Activated T-cell treated with anti-CD3 and anti-CD28 coated beads, Interleukin-2, amount 50 U/mL, for 4 hours (primary cell): Measurements from ENCODE around the gene MAP3K19. TPM values are rescaled to one million over a fixed set of nuclear protein-coding genes. Genes with fewer than 3 reads are reported as not detected.
"Not testable (repeated sequence)": the region's sequence is repeated elsewhere in the genome, so short reads cannot be mapped to it uniquely, and the experiment has no call there.

Source experiments
- ATAC-seq, 2 donors: fragments of 200-7000 bp; cut with Tn5 transposase; one replicate each; pipeline ENCODE4 v1.10.0; 2021
- DNase-seq: peaks from one replicate; pipeline ENCODE4 v3.0.0-alpha.2; 2020
- H3K27me3 Mint-ChIP-seq: one replicate; pipeline ENCODE4 v1.8.0; 2021; ENCODE audit warnings: low read depth, mixed read lengths
- H3K36me3 Mint-ChIP-seq: one replicate; pipeline ENCODE4 v1.8.0; 2022; ENCODE audit warnings: mixed read lengths; ENCODE audit not compliant: insufficient read depth
- H3K4me1 Mint-ChIP-seq: one replicate; pipeline ENCODE4 v1.8.0; 2021; ENCODE audit warnings: low read depth, mixed read lengths
- H3K4me3 Mint-ChIP-seq: one replicate; pipeline ENCODE4 v1.8.0; 2021; ENCODE audit warnings: mild to moderate bottlenecking, moderate library complexity, mixed read lengths
- H3K9me3 Mint-ChIP-seq: one replicate; pipeline ENCODE4 v1.8.0; 2021; ENCODE audit warnings: mixed read lengths
- total RNA-seq, 3 donors: library from RNA; stranded (reverse); gene quantifications; one replicate each; pipeline ENCODE4 v1.2.1, GENCODE V29; 2021

The MAP3K19 gene, protein sequence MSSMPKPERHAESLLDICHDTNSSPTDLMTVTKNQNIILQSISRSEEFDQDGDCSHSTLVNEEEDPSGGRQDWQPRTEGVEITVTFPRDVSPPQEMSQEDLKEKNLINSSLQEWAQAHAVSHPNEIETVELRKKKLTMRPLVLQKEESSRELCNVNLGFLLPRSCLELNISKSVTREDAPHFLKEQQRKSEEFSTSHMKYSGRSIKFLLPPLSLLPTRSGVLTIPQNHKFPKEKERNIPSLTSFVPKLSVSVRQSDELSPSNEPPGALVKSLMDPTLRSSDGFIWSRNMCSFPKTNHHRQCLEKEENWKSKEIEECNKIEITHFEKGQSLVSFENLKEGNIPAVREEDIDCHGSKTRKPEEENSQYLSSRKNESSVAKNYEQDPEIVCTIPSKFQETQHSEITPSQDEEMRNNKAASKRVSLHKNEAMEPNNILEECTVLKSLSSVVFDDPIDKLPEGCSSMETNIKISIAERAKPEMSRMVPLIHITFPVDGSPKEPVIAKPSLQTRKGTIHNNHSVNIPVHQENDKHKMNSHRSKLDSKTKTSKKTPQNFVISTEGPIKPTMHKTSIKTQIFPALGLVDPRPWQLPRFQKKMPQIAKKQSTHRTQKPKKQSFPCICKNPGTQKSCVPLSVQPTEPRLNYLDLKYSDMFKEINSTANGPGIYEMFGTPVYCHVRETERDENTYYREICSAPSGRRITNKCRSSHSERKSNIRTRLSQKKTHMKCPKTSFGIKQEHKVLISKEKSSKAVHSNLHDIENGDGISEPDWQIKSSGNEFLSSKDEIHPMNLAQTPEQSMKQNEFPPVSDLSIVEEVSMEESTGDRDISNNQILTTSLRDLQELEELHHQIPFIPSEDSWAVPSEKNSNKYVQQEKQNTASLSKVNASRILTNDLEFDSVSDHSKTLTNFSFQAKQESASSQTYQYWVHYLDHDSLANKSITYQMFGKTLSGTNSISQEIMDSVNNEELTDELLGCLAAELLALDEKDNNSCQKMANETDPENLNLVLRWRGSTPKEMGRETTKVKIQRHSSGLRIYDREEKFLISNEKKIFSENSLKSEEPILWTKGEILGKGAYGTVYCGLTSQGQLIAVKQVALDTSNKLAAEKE (N-terminal part only)
- total RNA-seq: not detected

DNA sequence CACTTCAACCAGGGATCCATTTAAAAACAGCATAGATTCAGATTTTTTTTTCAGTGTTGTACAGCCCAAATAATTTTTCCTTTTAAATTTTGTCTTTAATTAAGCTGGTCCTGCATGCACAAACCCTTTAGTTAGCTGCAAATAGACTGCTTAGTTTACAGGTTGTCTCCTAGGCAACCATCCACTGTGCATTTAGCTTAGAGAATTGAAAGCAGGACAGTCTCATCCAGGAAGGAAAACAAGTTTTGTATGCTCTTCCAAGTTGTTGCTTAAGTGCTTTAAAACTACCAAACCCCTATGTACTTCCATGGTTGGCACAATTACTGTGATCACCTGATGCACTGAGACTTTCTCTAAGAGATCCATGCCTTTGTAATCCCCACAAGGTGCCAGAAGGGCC, at the start of gene MAP3K19:
Gene MAP3K19, minus strand, starts transcription at position 148 of the 400 bp plus-strand sequence. CDS start 22,800 bp downstream, outside the sequence.
- no peak within 1 kb of the TSS for H3K4me3 Mint-ChIP-seq
- DNase-seq: no peak
- H3K36me3 Mint-ChIP-seq: no peaks in the 10 kb centered on the region
- ATAC-seq: no peak
- no peaks in the 10 kb centered on the region for H3K9me3 Mint-ChIP-seq
- peaks cover 9% of the 10 kb centered on the region for H3K4me1 Mint-ChIP-seq
- peaks cover 4% of the 10 kb centered on the region for H3K27me3 Mint-ChIP-seq

DNA sequence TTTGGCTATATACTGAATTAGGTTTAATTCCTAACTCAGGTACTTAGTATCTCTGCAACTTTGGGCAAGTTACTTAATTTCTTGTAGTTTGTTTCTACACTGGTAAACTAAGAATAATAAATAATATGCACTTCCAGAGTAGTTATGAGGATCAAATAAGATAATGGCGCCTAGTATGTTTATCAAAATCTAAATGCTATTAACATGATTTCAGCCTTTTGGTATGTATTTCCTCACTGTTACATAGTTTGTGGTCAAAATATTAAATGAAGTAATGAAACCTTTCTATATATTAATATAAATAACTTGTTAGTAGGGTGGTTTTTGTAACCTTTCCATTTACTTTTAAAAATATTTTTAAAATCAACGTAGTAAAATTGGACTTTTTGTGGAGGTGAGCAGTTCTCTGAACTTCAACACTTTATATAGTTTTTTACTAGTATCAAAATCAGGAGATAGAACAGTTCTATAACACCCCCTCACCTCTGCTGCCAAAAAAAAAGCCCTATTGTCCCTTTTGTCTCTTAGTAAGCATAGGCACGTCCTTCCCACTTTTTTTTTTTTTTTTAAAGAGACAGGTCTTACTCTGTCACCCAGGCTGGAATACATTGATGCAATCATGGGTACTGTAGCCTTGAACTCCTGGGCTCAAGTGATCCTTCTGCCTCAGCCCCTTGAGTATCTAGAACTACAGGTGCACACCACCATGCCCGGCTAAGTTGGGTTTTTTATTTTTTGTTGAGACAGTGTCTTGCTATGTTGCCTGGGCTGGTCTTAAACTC, 49.6 kb upstream of the MAP3K19 start:
- DNase-seq (no peak), ATAC-seq (no peak)
- H3K9me3 Mint-ChIP-seq: no peaks in the 10 kb centered on the region
- no peaks in the 10 kb centered on the region for H3K27me3 Mint-ChIP-seq
- peaks cover 47% of the 10 kb centered on the region for H3K36me3 Mint-ChIP-seq
- no peak overlapping the region for H3K4me3 Mint-ChIP-seq
- peaks cover 10% of the 10 kb centered on the region for H3K4me1 Mint-ChIP-seq

DNA sequence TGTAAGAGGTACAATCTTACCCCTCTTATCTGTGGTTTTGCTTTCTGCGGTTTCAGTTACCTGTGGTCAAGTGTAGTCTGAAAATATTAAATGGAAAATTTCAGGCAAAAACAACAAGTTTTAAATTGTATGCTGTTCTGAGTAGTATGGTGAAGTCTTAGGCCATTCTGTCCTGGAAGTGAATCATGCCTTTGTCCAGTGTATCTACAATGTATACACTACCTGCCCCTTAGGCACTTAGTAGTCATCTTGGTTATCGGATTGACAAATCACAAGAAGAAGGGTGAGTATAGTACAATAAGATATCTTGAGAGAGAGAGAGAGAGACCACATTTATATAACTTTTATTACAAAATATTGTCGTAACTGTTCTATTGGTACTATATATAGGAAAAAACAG, 48.3 kb upstream of the MAP3K19 start:
- H3K27me3 Mint-ChIP-seq: no peaks in the 10 kb centered on the region
- H3K36me3 Mint-ChIP-seq: peaks cover 47% of the 10 kb centered on the region
- ATAC-seq: no peak

DNA sequence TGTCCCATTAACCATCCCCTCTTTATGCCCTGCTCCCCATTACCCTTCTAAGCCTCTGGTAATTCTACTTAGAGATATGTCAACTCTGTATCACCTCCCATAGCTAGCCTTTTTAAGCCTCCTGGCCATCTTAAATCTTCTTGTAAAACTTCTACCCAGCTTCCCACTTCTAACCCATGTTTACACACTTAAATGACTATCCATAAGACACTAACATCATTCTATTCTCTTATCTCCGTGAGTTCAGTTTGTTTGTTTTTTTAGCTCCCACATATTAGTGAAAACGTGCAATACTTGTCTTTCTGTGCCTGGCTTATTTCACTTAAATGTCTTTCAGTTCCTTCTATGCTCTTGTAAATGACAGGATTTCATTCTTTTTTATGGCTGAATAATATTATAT, 47.3 kb upstream of the MAP3K19 start:
- H3K9me3 Mint-ChIP-seq: no peaks in the 10 kb centered on the region
- no peaks in the 10 kb centered on the region for H3K27me3 Mint-ChIP-seq
- H3K36me3 Mint-ChIP-seq: peaks cover 49% of the 10 kb centered on the region
- no peak overlapping the region for H3K4me3 Mint-ChIP-seq
- no peak for DNase-seq
- ATAC-seq: no peak
- H3K4me1 Mint-ChIP-seq: peaks cover 10% of the 10 kb centered on the region

More for the DNA sequence above, 48.3 kb upstream of the MAP3K19 start:
- DNase-seq: no peak
- no peaks in the 10 kb centered on the region for H3K9me3 Mint-ChIP-seq
- H3K4me3 Mint-ChIP-seq: no peak overlapping the region
- H3K4me1 Mint-ChIP-seq: peaks cover 10% of the 10 kb centered on the region

DNA sequence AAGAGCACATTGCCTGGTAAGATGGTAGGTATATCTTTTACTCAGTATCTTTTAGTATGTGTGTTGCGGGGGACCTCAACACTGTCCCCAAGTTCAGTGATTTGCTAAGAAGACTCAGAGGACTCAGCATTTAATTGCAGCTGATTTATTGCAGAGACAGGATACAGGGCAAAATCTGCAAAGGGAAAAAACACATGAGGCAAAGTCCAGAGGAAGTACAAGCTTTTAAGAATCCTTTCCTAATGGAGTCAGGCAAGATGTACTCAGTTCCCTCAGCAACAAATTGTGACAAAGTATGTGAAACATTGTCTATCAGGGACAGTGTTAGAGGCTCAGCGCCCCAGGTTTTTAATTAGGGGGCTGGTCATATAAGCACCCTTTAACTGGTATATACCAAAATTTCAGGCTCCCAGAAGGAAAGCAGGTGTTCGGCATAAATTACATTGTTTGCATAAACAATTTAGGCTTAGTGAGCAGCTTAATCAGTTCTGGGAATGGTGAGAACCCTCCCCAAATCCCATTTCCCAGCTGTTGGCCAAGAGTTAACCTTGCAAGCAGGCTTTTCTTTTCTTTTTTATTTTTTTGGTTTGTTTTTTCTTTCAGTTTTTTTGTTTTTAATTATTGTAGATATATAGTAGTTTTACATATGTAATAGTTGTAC, 46.6 kb upstream of the MAP3K19 start:
- Mint-ChIP-seq H3K9me3 (peaks cover 3% of the 10 kb centered on the region), H3K27me3 (no peaks in the 10 kb centered on the region), H3K4me3 (no peak overlapping the region), H3K36me3 (peaks cover 49% of the 10 kb centered on the region), H3K4me1 (peaks cover 9% of the 10 kb centered on the region)
- ATAC-seq (no peak), DNase-seq (no peak)

DNA sequence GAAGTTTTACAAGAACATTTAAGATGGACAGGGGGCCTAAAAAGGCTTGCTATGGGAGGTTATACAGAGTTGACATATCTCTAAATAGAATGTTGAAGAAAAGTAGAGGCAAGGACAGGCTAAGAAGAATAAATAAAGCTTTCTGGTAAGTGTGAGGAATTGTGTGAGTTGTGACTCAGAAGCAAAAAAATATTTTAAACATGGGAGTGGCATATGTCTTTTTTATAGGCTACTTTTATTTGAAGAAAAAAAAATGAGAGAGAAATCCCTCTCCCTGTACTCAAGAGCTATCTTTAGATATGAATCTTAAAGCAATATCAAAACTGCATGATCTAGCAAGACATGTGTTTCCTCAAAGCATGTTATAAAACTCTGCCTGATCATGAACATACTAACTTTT, 45.9 kb upstream of the MAP3K19 start:
- DNase-seq (no peak), ATAC-seq (no peak)
- Mint-ChIP-seq H3K9me3 (peaks cover 3% of the 10 kb centered on the region), H3K4me3 (no peak overlapping the region), H3K4me1 (peaks cover 8% of the 10 kb centered on the region), H3K36me3 (peaks cover 51% of the 10 kb centered on the region), H3K27me3 (no peaks in the 10 kb centered on the region)

DNA sequence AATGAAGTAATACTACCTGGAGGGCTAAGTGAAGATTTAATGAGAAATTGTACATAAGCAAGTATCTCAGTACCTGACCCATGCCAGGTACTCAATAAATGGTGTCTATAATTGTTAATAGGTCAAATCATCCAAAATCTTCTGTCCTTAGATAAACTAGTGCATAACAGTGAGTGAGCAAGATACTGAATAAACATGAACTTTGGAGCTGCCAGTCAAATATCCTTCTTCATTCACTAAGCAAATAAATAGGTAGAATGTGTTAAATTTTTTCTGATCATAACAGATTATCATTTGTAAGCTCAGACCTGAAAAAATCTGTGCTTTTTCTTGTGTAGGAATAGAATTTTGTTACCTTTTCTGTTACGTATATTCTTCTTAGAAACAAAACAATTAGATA, 44.4 kb upstream of the MAP3K19 start:
- H3K9me3 Mint-ChIP-seq: peaks cover 3% of the 10 kb centered on the region
- ATAC-seq (no peak), DNase-seq (no peak)
- peaks cover 10% of the 10 kb centered on the region for H3K4me1 Mint-ChIP-seq
- no peak overlapping the region for H3K4me3 Mint-ChIP-seq
- H3K36me3 Mint-ChIP-seq: peaks cover 49% of the 10 kb centered on the region
- no peaks in the 10 kb centered on the region for H3K27me3 Mint-ChIP-seq

DNA sequence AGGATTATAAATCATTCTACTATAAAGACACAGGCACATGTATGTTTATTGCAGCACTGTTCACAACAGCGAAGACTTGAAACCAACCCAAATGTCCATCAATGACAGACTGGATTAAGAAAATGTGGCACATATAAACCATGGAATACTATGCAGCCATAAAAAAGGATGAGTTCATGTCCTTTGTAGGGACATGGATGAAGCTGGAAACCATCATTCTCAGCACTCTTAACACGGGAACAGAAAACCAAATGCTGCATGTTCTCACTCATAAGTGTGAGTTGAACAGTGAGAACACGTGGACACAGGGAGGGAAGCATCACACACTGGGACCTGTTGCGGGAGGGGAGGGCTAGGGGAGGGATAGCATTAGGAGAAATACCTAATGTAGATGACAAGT, 42.4 kb upstream of the MAP3K19 start:
- Mint-ChIP-seq H3K4me1 (peaks cover 20% of the 10 kb centered on the region), H3K36me3 (peaks cover 52% of the 10 kb centered on the region)
- not testable (repeated sequence) for ATAC-seq, H3K27me3 Mint-ChIP-seq, DNase-seq, H3K4me3 Mint-ChIP-seq, H3K9me3 Mint-ChIP-seq

DNA sequence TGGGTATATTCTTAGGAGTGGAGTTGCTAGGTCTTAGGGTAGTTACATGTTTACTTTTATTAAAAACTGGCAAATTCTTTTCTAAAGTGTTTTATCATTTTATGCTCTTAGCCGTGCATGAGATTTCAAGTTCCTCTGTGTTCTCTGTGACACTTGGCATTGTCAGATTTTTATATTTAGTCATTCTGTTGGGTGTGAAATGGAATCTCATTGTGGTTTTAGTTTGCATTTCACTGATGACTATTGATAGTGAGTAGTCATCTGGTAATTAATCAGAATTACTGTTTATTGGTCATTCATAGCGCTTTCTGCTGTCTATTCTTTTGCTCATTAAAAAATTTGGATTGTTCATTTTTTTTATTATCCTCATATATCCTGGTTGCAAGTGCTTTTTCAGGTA, 39.0 kb upstream of the MAP3K19 start:
- H3K36me3 Mint-ChIP-seq: peaks cover 43% of the 10 kb centered on the region
- ATAC-seq (peak; percentile 43 to 63), DNase-seq (no peak)
- no peak overlapping the region for H3K4me3 Mint-ChIP-seq
- peaks cover 26% of the 10 kb centered on the region for H3K4me1 Mint-ChIP-seq
- no peaks in the 10 kb centered on the region for H3K27me3 Mint-ChIP-seq
- H3K9me3 Mint-ChIP-seq: peaks cover 7% of the 10 kb centered on the region

DNA sequence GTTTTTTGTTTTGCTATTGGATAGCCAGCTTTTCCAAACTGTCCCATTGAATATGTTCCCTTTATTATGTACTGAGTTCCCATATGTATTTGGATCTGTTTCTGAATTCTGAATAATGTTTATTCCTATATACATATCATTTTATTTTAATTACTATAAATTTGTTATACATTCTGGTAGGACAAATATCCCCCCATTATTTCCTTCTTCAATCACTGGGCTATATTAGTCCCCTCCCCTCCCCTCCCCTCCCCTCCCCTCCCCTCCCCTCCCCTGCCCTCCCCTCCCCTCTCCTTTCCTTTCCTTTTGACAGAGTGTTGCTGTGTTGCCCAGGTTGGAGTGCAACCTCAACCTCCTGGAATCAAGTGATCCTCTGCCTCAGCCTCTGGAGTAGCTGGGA, 31.2 kb upstream of the MAP3K19 start:
- Mint-ChIP-seq H3K36me3 (peaks cover 42% of the 10 kb centered on the region), H3K27me3 (no peaks in the 10 kb centered on the region), H3K9me3 (no peaks in the 10 kb centered on the region), H3K4me1 (peaks cover 17% of the 10 kb centered on the region), H3K4me3 (no peak overlapping the region)
- DNase-seq: no peak
- no peak for ATAC-seq

DNA sequence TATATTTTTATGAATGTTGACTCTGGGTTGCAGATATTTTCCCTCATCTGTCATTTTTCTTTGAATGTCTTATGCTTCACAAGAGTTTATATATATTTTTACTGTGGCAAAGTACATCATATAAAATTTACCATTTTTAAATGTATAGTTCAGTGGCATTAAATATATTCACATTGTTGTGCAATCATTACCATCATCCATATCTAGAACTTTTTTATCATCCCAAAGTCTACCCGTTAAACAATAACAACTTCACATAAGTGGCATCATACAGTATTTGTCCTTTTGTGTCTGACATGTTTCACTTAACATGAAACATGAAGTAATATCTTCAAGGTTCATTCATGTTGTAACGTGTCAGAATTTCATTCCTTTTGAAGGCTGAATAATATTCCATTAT, 29.3 kb upstream of the MAP3K19 start:
- Mint-ChIP-seq H3K9me3 (peaks cover 11% of the 10 kb centered on the region), H3K27me3 (no peaks in the 10 kb centered on the region), H3K36me3 (peaks cover 41% of the 10 kb centered on the region), H3K4me3 (no peak overlapping the region), H3K4me1 (peaks cover 20% of the 10 kb centered on the region)
- DNase-seq (no peak), ATAC-seq (no peak)

DNA sequence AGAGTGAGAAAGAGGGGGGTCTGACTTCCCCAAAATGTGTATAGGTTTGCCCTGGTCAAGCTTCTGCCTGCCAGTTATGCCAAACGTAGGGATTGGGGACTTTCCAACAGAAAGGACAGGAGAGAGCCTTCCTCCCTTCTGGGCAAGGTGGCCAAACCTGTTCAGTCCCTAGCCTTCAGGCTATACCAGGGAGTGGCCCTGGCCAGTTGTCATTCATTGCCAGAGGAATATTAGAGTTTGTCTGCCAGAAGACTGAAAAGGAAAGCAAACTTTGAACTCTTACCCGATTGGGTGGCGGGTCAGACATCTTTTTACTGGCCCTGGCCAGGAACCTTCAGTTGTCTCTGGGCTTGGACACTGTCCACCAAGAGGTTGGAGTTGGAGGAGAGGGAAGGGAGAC, 27.0 kb upstream of the MAP3K19 start:
- ATAC-seq (no peak), DNase-seq (no peak)
- H3K27me3 Mint-ChIP-seq: no peaks in the 10 kb centered on the region
- H3K9me3 Mint-ChIP-seq: peaks cover 11% of the 10 kb centered on the region
- peaks cover 29% of the 10 kb centered on the region for H3K4me1 Mint-ChIP-seq
- H3K4me3 Mint-ChIP-seq: no peak overlapping the region
- peaks cover 39% of the 10 kb centered on the region for H3K36me3 Mint-ChIP-seq

DNA sequence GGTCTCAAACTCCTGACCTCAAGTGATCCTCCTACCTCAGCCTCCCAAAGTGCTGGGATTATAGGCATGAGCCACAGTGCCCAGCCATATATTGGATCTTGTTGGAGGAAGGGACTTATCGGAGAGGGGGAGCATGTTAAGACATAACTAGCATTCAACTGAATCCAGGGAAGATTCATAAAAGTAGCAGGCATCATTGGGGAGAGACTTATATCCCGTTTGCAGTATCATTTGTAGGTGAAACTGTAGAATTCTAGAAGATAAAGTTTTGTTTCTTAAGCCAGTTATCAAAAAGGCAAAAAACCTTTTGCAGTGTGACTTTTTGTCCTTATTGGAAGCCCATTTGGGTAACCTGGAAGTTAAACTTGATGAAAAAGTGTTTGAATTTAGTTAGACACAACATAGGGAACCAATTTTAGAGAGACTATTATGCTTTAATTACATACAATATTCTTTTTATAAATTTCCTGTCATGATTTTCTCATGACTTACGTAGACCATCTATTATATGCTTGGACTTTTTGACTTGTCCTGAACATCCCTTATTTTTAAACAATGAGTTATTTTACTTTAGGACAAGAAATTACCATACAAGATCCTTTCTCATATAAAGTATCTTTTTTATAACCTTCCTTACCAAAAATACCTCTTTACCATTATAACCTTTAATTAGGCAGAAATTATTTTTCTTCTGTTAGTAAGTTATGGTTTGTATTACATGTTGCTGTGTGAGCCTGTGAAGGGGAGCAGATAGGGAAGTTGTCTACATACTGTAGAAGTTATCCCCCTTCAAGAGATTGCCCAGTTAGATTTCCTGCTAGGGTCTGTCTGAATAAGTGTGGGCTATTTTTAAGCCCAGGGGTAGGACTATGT, 25.1 kb upstream of the MAP3K19 start:
- Mint-ChIP-seq H3K4me3 (no peak overlapping the region), H3K36me3 (peaks cover 40% of the 10 kb centered on the region), H3K27me3 (no peaks in the 10 kb centered on the region), H3K9me3 (peaks cover 11% of the 10 kb centered on the region), H3K4me1 (peaks cover 31% of the 10 kb centered on the region)
- no peak for DNase-seq
- ATAC-seq: no peak
